SHP77 treated with DMSO at 0.1 percent for 48 hours (cell line): ENCODE measurements around the gene HSF5.
A peak's percentile ranks its signal among the peaks of the same experiment; 100 is the strongest.
"Not testable (repeated sequence)": the region's sequence is repeated elsewhere in the genome, so short reads cannot be mapped to it uniquely, and the experiment has no call there.

Experiments used
- DNase-seq: peaks from one replicate; lab custom pipeline; 2025; lab: John Stamatoyannopoulos, UW

The HSF5 gene

DNA sequence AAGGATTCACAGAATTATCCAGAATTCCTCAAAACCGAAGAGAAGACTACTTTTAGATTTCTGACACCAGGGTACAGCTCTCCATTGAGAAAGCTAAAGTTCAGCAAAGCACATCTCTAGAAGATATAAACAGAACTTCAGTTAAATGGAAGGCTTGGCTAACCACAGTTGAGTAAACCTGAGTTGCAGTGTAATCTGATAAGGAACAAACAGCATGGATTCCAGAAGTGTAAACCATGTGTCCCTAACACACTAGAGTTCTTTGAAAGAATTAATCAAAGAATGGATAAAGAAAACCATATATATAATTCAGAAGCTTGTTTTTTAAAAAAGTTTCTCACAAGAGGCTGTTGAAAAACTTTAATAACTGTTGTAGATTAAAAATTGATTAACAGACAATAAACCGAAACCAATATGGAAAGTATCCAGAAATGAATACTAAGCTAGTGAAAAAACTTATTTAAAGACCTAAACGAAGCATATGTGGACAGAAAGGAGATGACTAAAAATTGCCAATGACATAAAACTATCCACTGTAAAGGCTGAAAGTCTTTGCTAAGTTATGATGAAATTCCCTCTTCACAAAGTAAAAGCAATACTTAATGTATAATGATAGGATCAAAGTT lies 75.1 kb downstream of the HSF5 start:
- no peak for DNase-seq

DNA sequence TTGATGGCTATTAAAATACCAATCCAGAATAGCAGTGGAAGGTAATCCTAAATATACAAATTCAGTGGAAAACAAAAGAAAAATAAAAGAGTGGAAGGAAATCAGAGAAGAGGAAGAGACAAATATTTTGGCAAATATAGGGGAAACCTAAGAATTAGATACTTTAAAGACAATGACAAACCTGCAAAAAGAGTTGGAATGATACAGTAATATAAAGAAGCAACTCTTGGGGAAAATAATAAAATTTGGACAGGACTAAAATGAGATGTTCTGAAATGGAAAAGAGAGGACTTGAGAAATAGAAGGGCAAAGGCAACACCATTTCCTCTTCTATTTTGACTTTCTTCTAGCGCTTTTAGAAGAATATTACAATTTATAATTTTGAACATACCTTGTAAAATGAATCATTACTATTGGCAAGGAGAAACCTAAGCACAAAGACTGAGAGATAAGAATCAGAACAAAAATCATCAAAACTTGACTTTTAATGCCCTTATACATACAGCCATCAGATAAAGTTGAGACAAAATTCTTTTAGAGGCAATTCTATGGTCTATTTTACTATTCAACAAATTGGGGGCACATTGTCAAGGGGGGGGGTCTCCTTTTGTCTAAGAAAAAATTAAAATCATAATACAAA lies 76.0 kb downstream of the HSF5 start:
- DNase-seq = no peak

DNA sequence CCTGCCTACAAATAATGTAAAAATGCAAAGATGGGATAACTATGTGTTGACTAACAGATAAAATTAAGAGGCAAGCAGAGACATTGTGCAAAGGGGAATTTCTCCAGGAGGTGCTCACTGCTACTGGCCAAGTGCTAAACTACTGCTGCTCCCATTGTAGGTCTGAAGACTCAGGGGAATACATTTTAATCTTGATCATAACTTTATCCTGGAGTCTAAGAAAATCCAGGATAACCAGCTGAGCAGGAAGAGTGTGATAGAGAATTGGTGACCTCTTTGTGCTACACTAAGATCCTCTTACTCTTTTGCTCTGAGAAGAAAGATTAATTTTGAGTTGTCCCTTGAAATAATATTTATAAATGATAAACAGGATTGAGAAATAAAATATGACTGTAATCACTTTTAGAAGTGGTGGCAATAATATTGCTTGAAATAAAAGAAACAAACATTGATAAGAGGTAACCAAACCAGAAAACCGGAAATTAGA lies 76.8 kb downstream of the HSF5 start:
- no peak for DNase-seq

DNA sequence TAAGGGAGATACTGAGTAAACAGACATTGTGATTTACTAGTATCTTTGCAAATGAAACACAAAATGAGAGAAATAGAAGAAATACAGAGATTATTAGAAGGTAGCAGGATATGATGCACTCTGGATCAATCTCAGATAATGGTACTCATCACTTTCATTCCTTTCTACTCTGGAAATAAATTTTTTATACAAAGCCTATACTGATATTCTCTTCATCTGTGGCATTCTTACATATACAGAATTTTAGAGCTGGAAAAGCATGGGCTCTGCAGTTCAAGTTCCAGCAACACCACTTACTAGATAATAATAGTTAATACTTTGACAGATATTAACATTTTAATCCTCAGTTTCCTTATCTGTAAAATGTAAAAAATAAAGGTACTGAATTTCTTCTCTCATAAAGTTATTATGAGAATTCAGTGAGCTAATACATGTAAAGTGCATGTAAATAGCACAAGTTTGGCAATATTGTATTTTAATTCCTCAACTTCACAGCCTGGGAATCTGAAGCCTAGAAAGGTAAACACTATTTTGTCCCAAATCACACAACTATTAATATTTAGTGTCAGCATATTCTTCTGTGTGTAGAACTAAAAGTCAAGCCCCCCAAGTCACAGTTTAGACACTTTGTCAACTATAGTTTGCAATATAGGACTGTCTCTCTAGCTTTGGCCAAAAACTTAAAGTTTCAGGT lies 77.3 kb downstream of the HSF5 start:
- DNase-seq = no peak

DNA sequence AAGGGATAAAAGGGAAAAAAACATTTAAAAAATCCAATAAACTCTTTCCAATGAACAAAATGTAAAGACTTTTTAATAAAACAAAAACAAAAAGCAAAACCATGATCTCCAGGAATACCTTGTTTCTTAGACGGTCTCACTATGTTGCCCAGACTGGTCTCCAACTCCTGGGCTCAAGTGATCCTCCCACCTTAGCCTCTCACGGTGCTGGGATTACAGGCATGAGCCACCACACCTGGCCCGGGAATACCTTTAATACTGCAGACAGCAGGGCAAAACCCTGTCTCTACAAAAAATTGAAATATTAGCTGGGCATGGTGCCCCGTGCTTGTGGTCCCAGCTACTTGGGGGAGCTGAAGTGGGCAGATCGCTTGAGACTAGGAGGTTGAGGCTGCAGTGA lies 78.8 kb downstream of the HSF5 start:
- no peak for DNase-seq

DNA sequence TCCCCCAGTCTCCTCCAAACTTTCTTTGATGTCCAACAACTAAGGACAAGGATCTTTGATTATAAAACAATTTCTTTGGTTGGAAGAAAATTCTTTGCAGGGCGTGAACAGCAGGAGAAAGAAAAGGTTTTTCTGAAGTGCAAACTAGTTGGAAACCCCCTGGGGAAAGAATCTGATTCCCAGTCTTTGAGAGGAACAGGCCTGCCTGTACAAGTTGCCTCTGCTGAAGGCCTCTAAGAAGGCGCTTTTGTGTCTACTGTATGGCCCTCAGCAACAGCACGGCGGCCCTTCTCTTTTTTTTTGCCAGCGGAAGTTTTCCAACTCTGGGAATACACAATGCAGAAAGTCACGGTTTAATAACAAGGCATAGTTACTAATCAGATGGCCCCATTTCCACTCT lies 84.9 kb downstream of the HSF5 start:
- DNase-seq = no peak

DNA sequence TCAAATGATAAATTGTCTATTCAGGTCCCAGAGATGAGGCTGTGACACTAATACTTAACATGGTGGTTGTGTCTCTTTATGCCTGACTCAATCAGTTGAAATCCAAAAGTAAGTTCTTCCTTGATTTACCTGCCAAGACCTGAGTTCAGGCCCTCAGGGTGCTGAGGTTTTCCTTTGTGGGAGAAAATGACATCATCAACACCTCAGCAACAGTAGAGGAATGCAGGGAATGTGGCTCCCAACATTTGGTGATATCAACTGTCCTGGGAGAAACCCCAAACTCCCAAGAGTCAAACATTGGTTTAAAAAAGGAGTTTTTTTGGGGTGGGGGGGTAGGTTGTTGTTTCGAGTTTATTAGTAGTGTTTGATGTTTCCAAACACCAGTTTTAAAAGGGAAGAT lies 85.5 kb downstream of the HSF5 start:
- DNase-seq = no peak

DNA sequence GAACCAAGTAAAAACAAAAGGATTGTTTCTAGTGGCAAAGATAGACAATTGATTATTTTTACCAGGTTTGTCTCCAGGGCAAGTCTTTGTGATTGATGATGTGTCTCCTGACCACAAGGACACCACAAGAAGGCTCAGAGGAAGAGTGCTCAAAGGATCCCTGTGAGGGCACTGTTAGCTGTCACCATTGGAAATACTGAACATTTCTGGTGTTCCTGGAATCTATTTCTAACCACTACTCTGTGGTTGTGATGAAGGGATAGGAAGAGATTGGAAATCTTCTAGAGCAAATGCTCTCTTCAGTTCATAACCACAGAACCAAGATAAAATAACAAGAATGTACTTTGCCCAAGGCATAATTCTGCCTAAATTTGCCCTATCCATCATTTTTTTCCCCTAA lies 86.2 kb downstream of the HSF5 start:
- DNase-seq = no peak

DNA sequence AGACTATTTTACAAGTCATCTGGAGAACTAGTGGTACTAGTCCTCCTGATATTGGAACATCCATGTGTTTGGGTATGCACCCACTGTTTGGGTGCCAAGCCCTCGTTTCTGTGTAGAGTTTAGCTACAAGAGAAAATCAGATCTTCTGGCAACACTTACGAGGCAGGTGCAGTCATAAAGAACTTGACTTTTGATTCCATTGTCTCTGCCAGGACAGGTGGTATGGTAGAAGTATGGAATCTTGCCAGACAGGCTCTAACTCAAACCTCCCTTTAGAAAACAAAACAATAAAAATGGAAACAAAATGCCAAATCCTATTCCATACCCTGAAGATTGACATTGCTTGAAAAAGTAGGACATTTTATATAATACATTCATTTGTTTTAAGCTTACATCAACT lies 86.9 kb downstream of the HSF5 start:
- peak; percentile 7 for DNase-seq

DNA sequence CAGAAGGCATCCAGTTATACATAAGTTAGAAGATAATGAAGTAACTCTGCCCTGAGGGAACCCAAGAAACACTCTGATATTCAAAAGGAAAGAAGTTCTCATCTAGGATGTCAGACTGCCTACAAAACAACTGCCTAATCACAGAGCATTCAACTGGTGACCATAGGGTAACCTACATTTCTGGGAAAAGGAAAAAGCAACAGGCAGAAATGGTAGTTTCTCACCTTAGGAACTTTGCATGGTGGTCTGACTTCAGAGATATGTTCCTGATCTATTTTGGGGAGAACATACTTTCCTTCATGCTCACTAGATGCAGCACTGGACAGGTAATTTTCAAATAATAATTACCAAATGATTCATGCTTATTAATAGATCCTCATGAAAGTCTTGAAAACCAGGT lies 87.4 kb downstream of the HSF5 start:
- no peak for DNase-seq

DNA sequence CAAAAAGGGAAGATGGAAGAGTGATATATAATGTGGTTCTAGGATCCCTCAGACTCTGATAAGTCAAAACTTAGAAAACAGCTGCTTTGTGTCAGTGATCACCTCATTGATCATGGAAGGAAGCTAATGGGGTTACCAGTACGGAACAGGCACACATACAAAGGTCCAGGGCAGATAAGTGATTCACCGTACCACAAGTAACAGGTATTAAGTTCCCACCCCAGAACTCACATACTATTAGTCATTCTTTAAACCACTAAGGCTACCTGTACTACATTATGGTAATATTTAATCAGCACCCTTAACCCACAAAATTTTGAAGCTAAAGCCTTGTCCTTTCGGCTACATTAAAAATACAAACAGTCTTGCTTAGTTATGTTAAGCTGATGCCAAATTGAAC lies 88.2 kb downstream of the HSF5 start:
- DNase-seq = no peak

DNA sequence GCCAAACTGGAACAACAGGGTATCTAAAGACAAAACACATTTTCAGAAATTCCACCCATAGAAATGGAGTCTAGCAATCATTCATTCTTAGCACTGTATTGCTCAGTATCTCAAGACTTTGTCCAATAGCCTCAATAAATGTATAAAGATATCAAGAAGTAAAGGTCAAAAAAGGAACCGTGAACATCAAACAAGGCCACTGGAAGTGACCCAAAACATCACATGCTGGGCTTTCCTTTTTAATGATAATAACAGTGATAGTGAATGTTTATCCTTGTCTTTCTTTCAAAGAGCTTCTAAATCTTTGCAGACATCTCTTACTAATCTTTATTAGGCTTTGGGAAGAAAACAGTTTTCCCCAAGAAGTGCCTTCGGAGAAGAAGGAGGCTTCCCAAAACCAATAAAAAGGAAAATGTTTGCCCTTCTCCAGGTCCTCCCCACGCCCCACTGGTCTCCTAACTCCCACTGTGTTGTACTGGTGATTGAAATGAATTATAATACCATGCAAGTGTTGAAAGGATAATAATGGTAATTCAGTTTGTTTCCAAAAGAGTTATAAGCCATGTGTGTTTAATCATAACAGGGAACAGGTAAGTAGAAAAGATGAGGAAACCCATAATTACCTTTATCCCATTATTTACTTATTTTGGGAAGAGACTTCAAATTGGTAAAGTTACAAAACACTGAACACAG lies 89.5 kb downstream of the HSF5 start:
- no peak for DNase-seq

DNA sequence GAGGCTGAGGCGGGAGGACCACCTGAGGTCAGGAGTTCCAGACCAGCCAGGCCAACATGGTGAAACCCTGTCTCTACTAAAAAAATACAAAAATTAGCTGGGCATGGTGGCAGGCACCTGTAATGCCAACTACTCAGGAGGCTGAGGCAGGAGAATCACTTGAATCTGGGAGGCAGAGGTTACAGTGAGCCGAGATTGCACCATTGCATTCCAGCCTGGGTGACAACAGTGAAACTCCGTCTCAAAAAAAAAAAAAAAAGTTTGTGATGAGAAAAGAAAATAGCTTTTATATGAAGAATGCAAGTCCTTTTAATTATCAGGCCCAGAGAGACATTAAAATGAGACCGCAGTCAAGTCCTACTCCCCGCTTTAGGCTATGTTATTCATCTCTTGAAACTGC lies 90.8 kb downstream of the HSF5 start:
- not testable (repeated sequence) for DNase-seq

DNA sequence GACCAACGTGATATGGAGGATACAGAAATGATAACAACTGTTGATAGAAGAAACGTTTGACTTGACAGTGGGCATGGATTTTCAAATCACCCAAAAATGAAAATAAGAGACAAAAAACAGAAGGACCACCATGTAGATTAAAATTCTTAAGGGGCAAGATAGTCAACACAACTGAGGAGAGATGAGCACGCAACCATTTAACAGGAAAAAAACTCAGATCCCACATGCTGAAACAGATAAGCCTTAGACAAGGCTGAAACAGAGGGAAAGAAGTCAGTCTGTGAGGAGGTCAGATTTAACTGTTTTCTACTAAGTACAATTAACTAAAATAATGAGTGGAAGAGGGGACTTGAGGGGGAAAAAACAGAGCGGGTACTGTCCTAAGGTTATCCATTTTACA lies 92.0 kb downstream of the HSF5 start:
- no peak for DNase-seq

DNA sequence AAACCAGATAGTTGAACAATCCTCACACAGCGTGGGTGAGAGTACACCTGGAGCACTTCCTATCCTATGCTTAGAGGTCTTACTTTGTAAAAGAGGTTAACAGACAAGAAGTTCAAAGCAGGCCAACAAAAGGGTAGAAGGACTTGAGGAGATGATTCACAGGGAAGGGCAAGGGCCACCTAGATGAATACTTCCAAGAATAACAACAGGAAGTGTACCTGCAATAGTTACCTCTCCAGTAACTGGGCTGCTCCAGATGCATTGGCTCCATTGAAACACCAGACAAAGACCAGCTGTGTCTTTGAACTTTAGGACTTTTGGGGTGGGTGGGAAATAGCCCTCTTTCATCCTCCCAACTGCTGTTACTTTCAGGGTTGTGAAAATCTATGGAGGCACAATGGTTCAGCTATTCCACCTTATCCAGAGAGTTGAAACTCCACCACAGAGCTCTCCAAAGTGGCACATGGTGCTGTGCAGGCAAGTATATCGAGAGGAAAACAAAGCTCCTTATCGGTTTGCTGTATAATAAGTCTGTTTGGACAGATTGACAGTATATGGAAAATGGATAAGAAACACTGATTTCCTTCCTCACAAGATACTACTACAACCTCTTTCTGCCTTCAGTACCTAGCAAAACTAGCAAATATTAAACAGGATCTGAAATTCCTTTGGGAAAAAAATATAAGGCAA lies 93.5 kb downstream of the HSF5 start:
- no peak for DNase-seq

DNA sequence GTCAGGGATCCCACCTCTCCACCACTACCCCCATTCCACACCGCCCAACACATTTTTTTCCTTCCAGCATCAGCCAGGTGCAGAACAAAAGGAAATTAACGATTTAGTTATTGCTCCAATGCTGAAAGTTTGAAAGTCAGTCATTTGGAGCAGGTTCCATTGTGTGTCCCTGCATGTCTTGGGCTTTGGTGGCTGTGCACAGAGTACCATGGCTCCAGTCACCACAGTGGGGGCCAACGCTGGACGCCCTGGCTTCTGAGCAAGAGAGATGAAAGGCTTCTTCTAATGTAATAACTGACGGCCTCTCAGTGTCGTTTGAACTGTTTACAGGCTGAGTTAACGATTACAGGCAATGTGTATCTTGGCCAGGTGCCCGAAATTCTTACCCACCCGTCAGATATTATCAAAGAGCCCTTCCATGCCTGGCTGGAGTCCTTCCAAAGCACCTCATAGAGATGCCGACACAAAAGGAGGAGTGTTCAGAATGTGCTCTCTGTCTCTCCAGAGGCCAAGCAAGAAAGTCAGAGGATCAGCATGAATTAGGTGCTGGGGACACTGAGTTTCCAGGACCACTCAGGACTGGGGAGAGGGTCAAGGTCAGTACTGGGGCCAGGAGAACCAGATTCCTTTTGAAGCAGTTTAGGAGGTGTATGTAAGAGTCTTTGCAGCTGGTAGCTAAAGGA lies 96.8 kb downstream of the HSF5 start:
- DNase-seq = peak; percentile 91

DNA sequence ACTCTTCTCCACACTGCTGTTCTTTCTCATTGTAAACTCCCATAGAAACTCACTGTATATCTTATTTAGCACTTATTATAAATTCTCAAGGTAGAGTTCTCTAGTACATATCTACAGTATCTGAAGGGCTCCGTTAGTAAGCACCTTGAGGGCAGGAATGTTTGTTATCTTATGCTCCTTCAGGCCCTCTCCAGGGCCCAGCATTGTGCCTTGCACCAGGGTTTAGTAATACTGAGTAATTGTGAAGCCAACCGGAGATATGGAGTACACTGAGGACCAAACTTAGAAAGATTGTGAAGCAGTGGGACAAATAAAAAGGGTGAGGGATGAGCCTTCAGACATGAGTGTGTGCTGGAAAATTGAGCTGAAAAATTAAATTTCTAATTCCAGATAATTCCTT lies 97.3 kb downstream of the HSF5 start:
- no peak for DNase-seq

DNA sequence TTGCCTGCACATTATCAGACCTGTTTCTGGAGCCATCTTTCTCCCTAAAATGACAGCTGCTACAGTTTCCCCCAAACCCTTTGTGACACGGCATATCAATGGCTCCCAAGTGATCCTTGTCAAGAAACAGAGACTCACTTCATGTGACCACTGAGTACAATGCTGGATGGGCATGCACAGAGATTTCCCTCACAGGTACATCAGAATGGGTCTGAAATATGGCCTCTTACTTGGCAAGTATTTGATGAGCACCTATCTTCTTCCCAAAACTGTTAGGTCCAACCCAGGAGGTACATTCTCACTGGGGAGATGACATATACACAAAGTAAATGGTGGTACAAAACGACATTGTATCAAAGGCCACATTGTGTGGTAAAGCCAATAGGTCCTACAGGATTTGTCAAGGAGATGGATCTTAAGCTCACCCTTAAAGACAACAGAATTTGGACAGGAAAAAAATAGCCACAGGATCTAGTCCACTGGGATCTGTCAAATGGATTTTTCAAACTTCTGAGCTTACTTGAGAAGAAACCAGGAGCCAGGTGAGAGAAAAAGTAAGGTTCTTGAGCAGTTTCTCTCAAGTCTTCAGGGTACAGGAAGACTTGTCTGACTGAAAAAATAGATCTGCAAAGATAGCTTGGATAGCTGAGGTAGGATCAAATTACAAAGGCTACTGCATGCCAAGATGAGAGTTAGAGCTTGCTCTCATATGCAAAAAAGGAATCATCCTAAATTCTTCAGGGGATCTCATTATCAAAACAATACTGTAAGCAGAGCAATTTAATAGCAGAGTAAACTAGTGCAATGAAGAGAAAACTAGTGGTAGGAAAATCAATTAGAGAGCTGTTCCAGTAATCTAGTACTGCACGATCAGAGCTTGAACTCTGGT lies 99.7 kb downstream of the HSF5 start:
- DNase-seq = no peak

DNA sequence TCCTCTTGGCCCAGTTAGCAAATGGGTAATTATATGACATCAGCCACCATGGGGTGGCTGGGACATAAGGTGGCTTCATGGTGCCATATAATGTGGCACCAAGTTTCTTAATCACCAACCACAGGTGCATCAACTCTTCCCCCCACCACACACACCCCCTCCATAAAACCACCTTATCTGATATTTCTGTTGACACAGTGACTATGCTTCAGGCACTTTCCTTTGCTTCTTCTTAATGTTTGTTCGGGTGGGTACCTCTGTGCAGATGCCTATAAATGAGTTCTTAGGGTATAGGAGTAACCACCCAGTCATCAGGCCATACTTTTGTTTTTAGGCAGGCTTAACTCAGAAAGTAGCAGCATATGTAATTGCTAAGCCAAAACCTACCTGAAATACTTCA lies 100.4 kb downstream of the HSF5 start:
- DNase-seq = no peak

DNA sequence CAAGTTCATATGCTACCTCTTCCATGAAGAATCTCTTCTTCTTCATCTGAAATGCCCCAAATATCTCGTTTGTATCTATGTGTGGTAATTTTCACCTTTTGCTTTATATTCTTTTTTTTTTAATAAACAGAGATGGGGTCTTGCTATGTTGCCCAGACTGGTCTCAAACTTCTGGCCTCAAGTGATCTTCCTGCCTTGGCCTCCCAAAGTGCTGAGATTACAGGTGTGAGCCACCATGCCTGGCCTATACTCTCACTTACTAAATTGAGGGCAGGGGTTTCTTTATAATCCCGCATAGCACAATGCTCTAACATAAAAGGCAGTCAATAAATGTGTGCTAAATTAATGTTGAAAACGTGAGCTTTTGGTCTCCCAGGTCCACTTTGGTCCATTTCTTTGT lies 101.5 kb downstream of the HSF5 start:
- DNase-seq = no peak
